ENCODE measurements around the gene INHA. TPM values are rescaled to one million over a fixed set of nuclear protein-coding genes. Genes with fewer than 3 reads are reported as not detected.

INHA gene
- total RNA-seq, 4 donors from 2014 or later, result 0.34 to 3.5 (median 1.5) TPM; not detected in 1

DNA sequence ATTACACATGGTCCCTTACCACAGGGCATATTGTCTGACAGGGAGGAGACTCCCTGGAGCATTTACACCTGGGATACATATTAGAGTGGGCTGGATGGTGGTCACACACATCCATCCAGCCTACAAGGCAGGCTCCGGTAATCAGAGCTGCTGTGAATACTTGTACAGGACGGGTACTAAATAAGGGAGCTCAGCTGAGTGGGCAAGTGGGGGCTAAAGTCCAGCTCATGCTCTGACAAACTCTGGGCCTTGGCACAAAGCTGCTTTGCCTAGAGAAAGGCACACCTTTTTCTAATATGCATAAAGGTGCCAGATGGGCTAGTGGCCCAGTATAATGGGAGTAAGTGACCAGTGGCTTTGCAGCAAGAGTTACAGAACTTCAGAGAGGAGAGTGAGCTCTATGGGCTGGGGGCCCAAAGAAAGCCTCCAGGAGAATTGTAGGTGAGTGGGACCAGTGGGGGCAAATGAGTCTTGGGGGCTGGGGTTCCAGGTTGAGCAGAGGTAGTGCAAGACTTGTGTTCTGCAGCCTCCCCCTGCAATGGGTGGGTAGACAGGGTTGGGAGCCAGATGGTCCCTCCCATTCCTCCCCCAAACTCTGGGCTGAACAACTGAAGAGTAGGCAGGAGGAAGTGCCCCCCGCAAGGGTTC lies 26.7 kb upstream of the INHA start:
- Histone ChIP-seq H3K4me3 (no peak overlapping the region), H3K36me3 (peaks cover 6% of the 10 kb centered on the region), H3K27ac (no peak overlapping the region), H3K27me3 (no peaks in the 10 kb centered on the region), H3K9me3 (no peaks in the 10 kb centered on the region), H3K4me1 (peaks cover 26% of the 10 kb centered on the region)
- TF ChIP-seq POLR2AphosphoS5 (IDR thresholded peaks at IDR 0.05) (no peak), POLR2A (IDR thresholded peaks at IDR 0.05) (no peak)
- 83% methylated on average over 3 of the region's 3 CpGs for WGBS
- DNase-seq (ENCODE audit: low spot score in 2 of 2), result no peak

- Histone ChIP-seq H3K27me3 (no peaks in the 10 kb centered on the region), H3K9me3 (no peaks in the 10 kb centered on the region), H3K36me3 (peaks cover 3% of the 10 kb centered on the region), H3K4me3 (no peak overlapping the region), H3K27ac (no peak overlapping the region), H3K4me1 (peaks cover 26% of the 10 kb centered on the region)
- WGBS, result 62% methylated on average over 4 of the region's 4 CpGs
- no peak for DNase-seq (ENCODE audit: low spot score in 2 of 2)
- TF ChIP-seq, protein P1, sequence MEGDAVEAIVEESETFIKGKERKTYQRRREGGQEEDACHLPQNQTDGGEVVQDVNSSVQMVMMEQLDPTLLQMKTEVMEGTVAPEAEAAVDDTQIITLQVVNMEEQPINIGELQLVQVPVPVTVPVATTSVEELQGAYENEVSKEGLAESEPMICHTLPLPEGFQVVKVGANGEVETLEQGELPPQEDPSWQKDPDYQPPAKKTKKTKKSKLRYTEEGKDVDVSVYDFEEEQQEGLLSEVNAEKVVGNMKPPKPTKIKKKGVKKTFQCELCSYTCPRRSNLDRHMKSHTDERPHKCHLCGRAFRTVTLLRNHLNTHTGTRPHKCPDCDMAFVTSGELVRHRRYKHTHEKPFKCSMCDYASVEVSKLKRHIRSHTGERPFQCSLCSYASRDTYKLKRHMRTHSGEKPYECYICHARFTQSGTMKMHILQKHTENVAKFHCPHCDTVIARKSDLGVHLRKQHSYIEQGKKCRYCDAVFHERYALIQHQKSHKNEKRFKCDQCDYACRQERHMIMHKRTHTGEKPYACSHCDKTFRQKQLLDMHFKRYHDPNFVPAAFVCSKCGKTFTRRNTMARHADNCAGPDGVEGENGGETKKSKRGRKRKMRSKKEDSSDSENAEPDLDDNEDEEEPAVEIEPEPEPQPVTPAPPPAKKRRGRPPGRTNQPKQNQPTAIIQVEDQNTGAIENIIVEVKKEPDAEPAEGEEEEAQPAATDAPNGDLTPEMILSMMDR (IDR thresholded peaks at IDR 0.05), result no peak
- no peak for TF ChIP-seq EP300 (IDR thresholded peaks at IDR 0.05)
These were observed 26.2 kb upstream of the INHA start for GRCh38 chr2:219545943-219546352.

- H3K27ac ChIP-seq, result no peak overlapping the region
- WGBS, result 93% methylated on average over 14 of the region's 26 CpGs
- DNase-seq (ENCODE audit: low spot score in 2 of 2), result no peak
These were observed 24.5 kb upstream of the INHA start for GRCh38 chr2:219547621-219548020.

GRCh38 chr2:219548990-219549389 lies 23.1 kb upstream of the INHA start:
- H3K36me3 ChIP-seq, result no peaks in the 10 kb centered on the region
- H3K9me3 ChIP-seq, result no peaks in the 10 kb centered on the region
- no peak overlapping the region for H3K4me3 ChIP-seq
- 95% methylated on average over 16 of the region's 18 CpGs for whole genome bisulfite sequencing
- DNase-seq (ENCODE audit: low spot score in 2 of 2), result no peak
- peaks cover 24% of the 10 kb centered on the region for H3K27me3 ChIP-seq
- H3K27ac ChIP-seq, result no peak overlapping the region
- TF ChIP-seq, protein P1 (IDR thresholded peaks at IDR 0.05), result no peak
- TF ChIP-seq EP300 (IDR thresholded peaks at IDR 0.05) (no peak), POLR2AphosphoS5 (IDR thresholded peaks at IDR 0.05) (no peak), POLR2A (IDR thresholded peaks at IDR 0.05) (no peak)
- peaks cover 28% of the 10 kb centered on the region for H3K4me1 ChIP-seq

More at GRCh38 chr2:219547621-219548020, 24.5 kb upstream of the INHA start:
- no peak overlapping the region for H3K4me3 ChIP-seq
- TF ChIP-seq POLR2AphosphoS5 (IDR thresholded peaks at IDR 0.05) (no peak), POLR2A (IDR thresholded peaks at IDR 0.05) (no peak), EP300 (IDR thresholded peaks at IDR 0.05) (no peak)
- TF ChIP-seq, protein P1 (IDR thresholded peaks at IDR 0.05), result no peak
- H3K9me3 ChIP-seq, result no peaks in the 10 kb centered on the region
- H3K36me3 ChIP-seq, result no peaks in the 10 kb centered on the region
- H3K4me1 ChIP-seq, result peaks cover 28% of the 10 kb centered on the region
- H3K27me3 ChIP-seq, result peaks cover 11% of the 10 kb centered on the region

DNA sequence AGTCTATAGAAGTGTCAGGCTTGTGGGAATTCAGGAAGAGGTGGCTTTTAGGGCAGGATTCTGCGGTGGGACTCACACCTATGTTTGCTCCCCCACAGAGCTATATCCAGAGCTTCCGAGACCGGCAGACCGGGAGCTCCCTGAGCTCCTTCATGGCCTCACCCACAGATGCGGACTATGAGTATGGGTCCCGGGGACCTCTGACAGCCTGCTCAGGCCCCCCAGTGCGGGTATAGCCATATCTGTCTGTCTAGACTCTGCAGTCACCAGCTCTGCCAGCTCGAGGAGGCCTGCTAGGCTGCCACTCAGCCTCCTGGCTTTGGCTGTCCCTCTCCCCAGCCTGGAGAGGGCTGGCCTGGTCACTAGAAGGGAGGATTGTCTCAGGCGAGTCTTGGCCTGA lies 22.5 kb upstream of the INHA start:
- H3K36me3 ChIP-seq, result no peaks in the 10 kb centered on the region
- no peak for DNase-seq (ENCODE audit: low spot score in 2 of 2)
- TF ChIP-seq POLR2A (IDR thresholded peaks at IDR 0.05), result no peak
- TF ChIP-seq, protein P1 (IDR thresholded peaks at IDR 0.05), result no peak
- TF ChIP-seq POLR2AphosphoS5 (IDR thresholded peaks at IDR 0.05), result no peak
- no peak for TF ChIP-seq EP300 (IDR thresholded peaks at IDR 0.05)
- H3K4me1 ChIP-seq, result peaks cover 22% of the 10 kb centered on the region
- H3K27ac ChIP-seq, result no peak overlapping the region
- WGBS, result 75% methylated on average over 2 of the region's 9 CpGs
- H3K27me3 ChIP-seq, result peaks cover 25% of the 10 kb centered on the region
- H3K9me3 ChIP-seq, result no peaks in the 10 kb centered on the region
- H3K4me3 ChIP-seq, result no peak overlapping the region
